Right atrium auricular region (tissue), 2 donors: Measurements from ENCODE around the gene MPP3. TPM values are rescaled to one million over a fixed set of nuclear protein-coding genes. Genes with fewer than 3 reads are reported as not detected.
A peak's percentile ranks its signal among the peaks of the same experiment; 100 is the strongest.

Source experiments
- DNase-seq: peaks from one replicate; pipeline ENCODE4 v3.0.0-alpha.2; 2019; ENCODE audit warnings: low spot score
- H3K27ac ChIP-seq, 2 donors: fragments of 200-600 bp; sonication (generic); 1 replicate in 1 of 2; 2 replicates in 1 of 2; pipeline ENCODE4 v1.5.1; 2016 to 2019
- H3K27me3 ChIP-seq, 2 donors: fragments of 200-600 bp; sonication (generic); one replicate each; pipeline versions ENCODE4 v1.5.1 to v1.6.0; 2017 to 2019
- H3K36me3 ChIP-seq: fragments of 200-600 bp; sonication (generic); one replicate; pipeline ENCODE4 v1.5.1; 2016
- H3K4me1 ChIP-seq, 2 donors: fragments of 200-600 bp; sonication (generic); one replicate each; pipeline versions ENCODE4 v1.5.1 to v1.6.0; 2017 to 2019
- H3K4me3 ChIP-seq, 2 donors: fragments of 200-600 bp; sonication (generic); 1 replicate in 1 of 2; 2 replicates in 1 of 2; pipeline ENCODE4 v1.5.1; 2017 to 2019; ENCODE audit warnings: mild to moderate bottlenecking in 1 of 2, moderate library complexity in 1 of 2
- H3K9me3 ChIP-seq, 2 donors: fragments of 200-600 bp; sonication (generic); one replicate each; pipeline ENCODE4 v1.5.1; 2019
- total RNA-seq, 2 donors: library from RNA; depleted of rRNA; stranded (reverse); fragments of >200 nt; gene quantifications; one replicate each; pipeline ENCODE4 v1.1.0, GENCODE V29; 2016
- TF ChIP-seq, protein P1 (sequence below), 2 donors: fragments of 200-600 bp; sonication (generic); IDR thresholded peaks; one replicate each; pipeline ENCODE4 v1.5.1; 2019; ENCODE audit warnings: antibody characterized with exemption in 2 of 2

The MPP3 gene
- total RNA-seq, 2 donors from 2014 or later: 35.0 to 36.2 TPM

- DNase-seq: peak; percentile 78
These were observed 66.4 kb downstream of the MPP3 start for GRCh38 chr17:43766413-43767052.

DNA sequence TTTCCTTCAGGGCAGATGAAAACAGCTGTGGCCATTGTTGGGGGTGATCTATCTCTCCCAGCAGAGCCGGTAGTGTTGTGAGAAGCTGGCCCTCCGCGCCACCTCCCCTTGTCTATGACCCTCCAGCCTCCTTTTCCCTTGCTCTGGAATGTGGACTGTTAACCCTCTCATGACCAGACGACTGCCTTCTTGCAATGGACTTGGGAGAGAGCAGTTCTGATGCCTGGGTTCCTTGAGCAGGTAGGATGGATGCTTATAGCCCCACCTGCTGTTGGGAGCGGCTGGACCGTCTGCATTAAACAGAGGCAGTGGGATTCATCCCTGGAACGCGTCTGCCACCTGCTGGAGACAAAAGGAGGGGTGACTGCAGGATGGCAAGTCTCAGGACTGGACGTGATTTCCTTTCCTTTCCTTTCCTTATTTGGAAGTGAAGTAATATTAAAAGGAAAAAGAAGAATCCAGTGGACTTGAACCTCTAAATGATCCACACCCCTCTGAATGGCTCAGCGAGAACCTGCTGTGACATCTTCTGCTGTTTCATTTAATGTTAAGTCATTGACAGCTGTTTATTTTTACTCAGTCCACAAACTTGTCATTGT lies 72.6 kb downstream of the MPP3 start:
- TF ChIP-seq, protein P1, sequence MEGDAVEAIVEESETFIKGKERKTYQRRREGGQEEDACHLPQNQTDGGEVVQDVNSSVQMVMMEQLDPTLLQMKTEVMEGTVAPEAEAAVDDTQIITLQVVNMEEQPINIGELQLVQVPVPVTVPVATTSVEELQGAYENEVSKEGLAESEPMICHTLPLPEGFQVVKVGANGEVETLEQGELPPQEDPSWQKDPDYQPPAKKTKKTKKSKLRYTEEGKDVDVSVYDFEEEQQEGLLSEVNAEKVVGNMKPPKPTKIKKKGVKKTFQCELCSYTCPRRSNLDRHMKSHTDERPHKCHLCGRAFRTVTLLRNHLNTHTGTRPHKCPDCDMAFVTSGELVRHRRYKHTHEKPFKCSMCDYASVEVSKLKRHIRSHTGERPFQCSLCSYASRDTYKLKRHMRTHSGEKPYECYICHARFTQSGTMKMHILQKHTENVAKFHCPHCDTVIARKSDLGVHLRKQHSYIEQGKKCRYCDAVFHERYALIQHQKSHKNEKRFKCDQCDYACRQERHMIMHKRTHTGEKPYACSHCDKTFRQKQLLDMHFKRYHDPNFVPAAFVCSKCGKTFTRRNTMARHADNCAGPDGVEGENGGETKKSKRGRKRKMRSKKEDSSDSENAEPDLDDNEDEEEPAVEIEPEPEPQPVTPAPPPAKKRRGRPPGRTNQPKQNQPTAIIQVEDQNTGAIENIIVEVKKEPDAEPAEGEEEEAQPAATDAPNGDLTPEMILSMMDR (IDR thresholded peaks at IDR 0.05): peak; percentile 94 to 99
- DNase-seq: peak; percentile 95
- H3K4me1 ChIP-seq: peaks cover 0 to 11% of the 10 kb centered on the region in 2 donors
- H3K36me3 ChIP-seq: no peaks in the 10 kb centered on the region
- H3K27ac ChIP-seq: no peak overlapping the region
- no peaks in the 10 kb centered on the region for H3K9me3 ChIP-seq
- no peak overlapping the region for H3K4me3 ChIP-seq
- no peaks in the 10 kb centered on the region for H3K27me3 ChIP-seq

More at GRCh38 chr17:43766413-43767052, 66.4 kb downstream of the MPP3 start:
- Histone ChIP-seq H3K4me3 (no peak overlapping the region), H3K36me3 (peaks cover 45% of the 10 kb centered on the region), H3K27ac (no peak overlapping the region), H3K9me3 (no peaks in the 10 kb centered on the region), H3K27me3 (no peaks in the 10 kb centered on the region), H3K4me1 (peaks cover 0 to 22% of the 10 kb centered on the region in 2 donors)
- TF ChIP-seq, protein P1 (IDR thresholded peaks at IDR 0.05): peak; percentile 82 to 88

- H3K4me1 ChIP-seq: peaks cover 0 to 16% of the 10 kb centered on the region in 2 donors
- no peak overlapping the region for H3K4me3 ChIP-seq
- DNase-seq: no peak
- no peaks in the 10 kb centered on the region for H3K36me3 ChIP-seq
- no peaks in the 10 kb centered on the region for H3K27me3 ChIP-seq
- no peak overlapping the region for H3K27ac ChIP-seq
- TF ChIP-seq, protein P1 (IDR thresholded peaks at IDR 0.05): no peak
- no peaks in the 10 kb centered on the region for H3K9me3 ChIP-seq
These were observed 73.1 kb downstream of the MPP3 start for GRCh38 chr17:43759836-43760235.

DNA sequence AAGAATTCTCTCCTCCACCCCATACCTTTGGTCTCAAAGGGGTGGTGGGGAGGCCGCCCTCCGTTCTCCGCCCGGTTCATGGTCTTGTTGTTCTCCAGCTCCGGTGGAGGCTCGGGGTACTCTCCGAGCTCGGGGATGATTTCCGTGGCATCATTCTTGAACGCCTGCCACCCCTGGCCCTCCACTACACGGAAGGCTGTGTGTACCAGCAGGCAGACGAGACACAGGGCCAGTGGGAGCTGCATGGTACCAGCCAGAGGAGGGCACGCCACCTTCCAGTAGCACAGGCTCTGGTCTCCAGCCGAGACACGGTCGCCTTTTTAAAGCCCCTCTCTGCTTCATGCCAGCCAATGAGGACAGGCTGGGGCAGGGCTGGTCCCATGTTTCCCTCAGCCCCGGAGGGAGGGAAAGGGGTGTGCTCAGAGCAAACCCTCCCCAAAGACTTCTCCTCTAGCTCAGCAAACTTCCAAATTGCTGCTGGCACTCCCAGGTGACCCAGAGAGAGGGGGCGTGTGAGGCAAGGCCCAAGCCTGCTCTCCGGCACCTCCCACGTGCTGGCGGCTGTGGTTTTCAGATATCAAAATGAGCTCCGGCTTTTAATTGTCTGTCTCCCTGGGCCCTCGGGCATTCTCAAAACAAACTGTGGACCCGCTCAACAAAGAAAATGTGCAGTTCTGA lies 74.3 kb downstream of the MPP3 start, which contains the start of gene SOST:
Gene SOST (minus strand): TSS at position 295 of the 678 bp plus-strand sequence. CDS start 50 bp downstream, at position 245.
- TF ChIP-seq, protein P1 (IDR thresholded peaks at IDR 0.05): no peak
- no peak for DNase-seq
- H3K4me3 ChIP-seq: no peak within 1 kb of the TSS
- no peaks in the 10 kb centered on the region for H3K27me3 ChIP-seq
- H3K27ac ChIP-seq: no peak within 1 kb of the TSS
- H3K4me1 ChIP-seq: peaks cover 0 to 18% of the 10 kb centered on the region in 2 donors
- no peaks in the 10 kb centered on the region for H3K36me3 ChIP-seq
- H3K9me3 ChIP-seq: no peaks in the 10 kb centered on the region

DNA sequence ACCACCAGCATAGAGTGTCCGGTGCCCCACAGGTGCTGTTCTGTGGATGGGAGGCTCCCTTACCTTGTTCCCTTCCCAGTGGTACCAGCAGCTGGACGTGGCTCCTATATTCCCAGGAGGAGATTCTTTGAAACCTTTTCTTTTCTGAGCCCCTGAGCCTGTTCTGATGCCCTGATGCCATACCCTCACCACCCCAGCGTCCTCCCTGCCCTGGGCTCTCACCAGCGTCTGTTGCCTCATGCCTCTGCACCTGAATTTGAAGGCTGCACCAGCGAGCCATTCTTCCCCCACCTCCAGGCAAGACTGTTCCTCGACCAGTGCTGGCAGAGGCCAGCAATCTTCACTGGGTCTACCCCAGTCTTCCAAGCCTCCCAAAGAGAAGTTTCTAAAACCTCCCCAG lies 74.9 kb downstream of the MPP3 start:
- TF ChIP-seq, protein P1 (IDR thresholded peaks at IDR 0.05): no peak

More for the DNA sequence above, 74.9 kb downstream of the MPP3 start:
- no peaks in the 10 kb centered on the region for H3K36me3 ChIP-seq
- no peak overlapping the region for H3K4me3 ChIP-seq
- H3K4me1 ChIP-seq: peaks cover 0 to 18% of the 10 kb centered on the region in 2 donors
- no peak overlapping the region for H3K27ac ChIP-seq
- no peaks in the 10 kb centered on the region for H3K27me3 ChIP-seq
- DNase-seq: no peak
- no peaks in the 10 kb centered on the region for H3K9me3 ChIP-seq
